CD14-positive monocyte (primary cell): ENCODE results near the gene PARP3. TPM values are rescaled to one million over a fixed set of nuclear protein-coding genes. Genes with fewer than 3 reads are reported as not detected.

Experiments used
- DNase-seq, 3 donors: peaks; one replicate each; pipeline ENCODE4 v3.0.0-alpha.2; 2011 to 2022
- H2AFZ ChIP-seq: 2 replicates; pipeline ENCODE4 v1.6.0; 2012; ENCODE audit warnings: mild to moderate bottlenecking, low read depth, low read length, inconsistent platforms; ENCODE audit not compliant: insufficient read depth, poor library complexity, severe bottlenecking
- H3K27ac ChIP-seq, 2 donors: 1 replicate in 1 of 2; 2 replicates in 1 of 2; pipeline ENCODE4 v1.5.1; 2012 to 2013; ENCODE audit warnings: low read length in 2 of 2, control low read depth in 1 of 2, inconsistent platforms in 1 of 2, low read depth in 1 of 2, mild to moderate bottlenecking in 1 of 2
- H3K27me3 ChIP-seq, 2 donors: one replicate each; pipeline versions ENCODE4 v1.6.0 to v1.6.1; 2011 to 2013; ENCODE audit warnings: low read length in 2 of 2; ENCODE audit not compliant: control insufficient read depth in 2 of 2, insufficient read depth in 2 of 2
- H3K36me3 ChIP-seq, 2 donors: replicated peaks in 1 of 2; 1 replicate in 1 of 2; 2 replicates in 1 of 2; pipeline versions ENCODE4 v1.5.1 to v1.6.1; 2012 to 2013; ENCODE audit warnings: low read length in 2 of 2, control low read depth in 1 of 2, inconsistent platforms in 1 of 2, mild to moderate bottlenecking in 1 of 2; ENCODE audit not compliant: insufficient read depth in 2 of 2, control insufficient read depth in 1 of 2
- H3K4me1 ChIP-seq, 2 donors: 1 replicate in 1 of 2; 2 replicates in 1 of 2; pipeline versions ENCODE4 v1.5.1 to v1.6.1; 2012 to 2013; ENCODE audit warnings: low read length in 2 of 2, control low read depth in 1 of 2, inconsistent platforms in 1 of 2, mild to moderate bottlenecking in 1 of 2, moderate library complexity in 1 of 2; ENCODE audit not compliant: insufficient read depth in 2 of 2, control insufficient read depth in 1 of 2
- H3K4me2 ChIP-seq: replicated peaks from 2 replicates; pipeline ENCODE3; 2012; ENCODE audit warnings: low read length, moderate library complexity, mild to moderate bottlenecking; ENCODE audit not compliant: poor library complexity, severe bottlenecking; ENCODE audit errors: extremely low read depth
- H3K4me3 ChIP-seq, 3 experiments: fragments of 200-600 bp in 1 of 3; sonication (generic) in 1 of 3; replicated peaks in 1 of 3; 1 replicate in 2 of 3; 2 replicates in 1 of 3; pipeline ENCODE4 v1.5.1; 2011 to 2013; ENCODE audit warnings: low read length in 3 of 3, mild to moderate bottlenecking in 3 of 3, control low read depth in 2 of 3, low read depth in 2 of 3, inconsistent platforms in 1 of 3, moderate library complexity in 1 of 3
- H3K79me2 ChIP-seq: 2 replicates; pipeline ENCODE4 v1.6.0; 2012; ENCODE audit warnings: mild to moderate bottlenecking, control low read depth, inconsistent platforms, low read length, moderate library complexity; ENCODE audit not compliant: insufficient read depth
- H3K9ac ChIP-seq: 2 replicates; pipeline ENCODE4 v1.6.0; 2017; ENCODE audit warnings: low read length, mild to moderate bottlenecking; ENCODE audit not compliant: insufficient read depth, poor library complexity, severe bottlenecking
- H3K9me3 ChIP-seq, 2 donors: replicated peaks in 1 of 2; 1 replicate in 1 of 2; 2 replicates in 1 of 2; pipeline versions ENCODE4 v1.5.1 to v1.6.1; 2012 to 2013; ENCODE audit warnings: low read length in 2 of 2, control low read depth in 1 of 2; ENCODE audit not compliant: control insufficient read depth in 1 of 2, insufficient read depth in 1 of 2
- H4K20me1 ChIP-seq: 2 replicates; pipeline ENCODE4 v1.6.0; 2012; ENCODE audit warnings: mild to moderate bottlenecking, low read length, control low read depth, moderate library complexity; ENCODE audit not compliant: insufficient read depth
- H3K27ac Mint-ChIP-seq, 7 donors: one replicate each; pipeline ENCODE4 v1.8.0; 2020; ENCODE audit warnings: mild to moderate bottlenecking in 7 of 7, mixed read lengths in 7 of 7, moderate library complexity in 6 of 7, inconsistent platforms in 2 of 7
- H3K27me3 Mint-ChIP-seq, 3 donors: one replicate each; pipeline ENCODE4 v1.8.0; 2021 to 2022; ENCODE audit warnings: low read depth in 3 of 3, mild to moderate bottlenecking in 3 of 3, mixed read lengths in 3 of 3, moderate library complexity in 3 of 3, inconsistent platforms in 1 of 3
- H3K36me3 Mint-ChIP-seq, 2 donors: one replicate each; pipeline ENCODE4 v1.8.0; 2020; ENCODE audit warnings: mixed read lengths in 2 of 2, inconsistent platforms in 1 of 2, mild to moderate bottlenecking in 1 of 2
- H3K4me1 Mint-ChIP-seq: one replicate; pipeline ENCODE4 v1.8.0; 2020; ENCODE audit warnings: mild to moderate bottlenecking, mixed read lengths
- H3K4me3 Mint-ChIP-seq, 2 donors: one replicate each; pipeline ENCODE4 v1.8.0; 2020; ENCODE audit warnings: mild to moderate bottlenecking in 2 of 2, mixed read lengths in 2 of 2, moderate library complexity in 1 of 2
- H3K9me3 Mint-ChIP-seq, 7 donors: one replicate each; pipeline ENCODE4 v1.8.0; 2020 to 2022; ENCODE audit warnings: mixed read lengths in 7 of 7, mild to moderate bottlenecking in 6 of 7, moderate library complexity in 6 of 7, inconsistent platforms in 2 of 7
- WGBS: methylation state at CpG from one replicate; pipeline ENCODE4 v1.1.5; 2013; ENCODE audit warnings: missing lambda C conversion rate; ENCODE audit not compliant: insufficient coverage; 5-methylcytosine and 5-hydroxymethylcytosine counted together
- intact Hi-C, 2 donors: fragments of 100-400 bp; cut with micrococcal nuclease; formaldehyde crosslinking; loops; one replicate each; pipeline versions ENCODE4 v1.15.0 to v1.15.1; 2023
- polyA plus RNA-seq, 3 donors: library from polyadenylated mRNA; depleted of rRNA in 1 of 3; unstranded in 2 of 3; stranded (reverse) in 1 of 3; fragments of 300-500 nt in 2 of 3; fragments of >200 nt in 1 of 3; fragmentation: Illumina TruSeq in 2 of 3; gene quantifications; 1 replicate in 2 of 3; 2 replicates in 1 of 3; pipeline ENCODE4 v1.2.3, GENCODE V29; 2012 to 2021
- TF ChIP-seq, protein P1 (sequence below): fragments of 200-600 bp; IDR thresholded peaks from one replicate; pipeline ENCODE4 v1.8.0; 2022; ENCODE audit warnings: antibody characterized with exemption, mild to moderate bottlenecking

PARP3 gene
- polyA plus RNA-seq, 3 donors = 1.2 to 6.9 (median 1.7) TPM

- Histone ChIP-seq H3K27me3 (peaks cover 0 to 6% of the 10 kb centered on the region in 2 donors), H4K20me1 (no peaks in the 10 kb centered on the region), H3K4me3 (no peak overlapping the region), H3K79me2 (no peaks in the 10 kb centered on the region), H3K9ac (no peak overlapping the region), H3K36me3 (no peaks in the 10 kb centered on the region), H3K27ac (no peak overlapping the region), H3K4me2 (no peak overlapping the region), H3K9me3 (no peaks in the 10 kb centered on the region), H2AFZ (no peak overlapping the region), H3K4me1 (no peaks in the 10 kb centered on the region)
- intact Hi-C loops = no loop called here
- Mint-ChIP-seq H3K4me1 (peaks cover 2% of the 10 kb centered on the region), H3K27me3 (peaks cover 14 to 26% (median 14%) of the 10 kb centered on the region in 3 donors), H3K36me3 (no peaks in the 10 kb centered on the region), H3K4me3 (no peak overlapping the region), H3K9me3 (peaks cover 0 to 6% (median under 1%) of the 10 kb centered on the region in 7 donors), H3K27ac (no peak overlapping the region)
- 100% methylated on average over 1 of the region's 5 CpGs for WGBS
- TF ChIP-seq, protein P1, sequence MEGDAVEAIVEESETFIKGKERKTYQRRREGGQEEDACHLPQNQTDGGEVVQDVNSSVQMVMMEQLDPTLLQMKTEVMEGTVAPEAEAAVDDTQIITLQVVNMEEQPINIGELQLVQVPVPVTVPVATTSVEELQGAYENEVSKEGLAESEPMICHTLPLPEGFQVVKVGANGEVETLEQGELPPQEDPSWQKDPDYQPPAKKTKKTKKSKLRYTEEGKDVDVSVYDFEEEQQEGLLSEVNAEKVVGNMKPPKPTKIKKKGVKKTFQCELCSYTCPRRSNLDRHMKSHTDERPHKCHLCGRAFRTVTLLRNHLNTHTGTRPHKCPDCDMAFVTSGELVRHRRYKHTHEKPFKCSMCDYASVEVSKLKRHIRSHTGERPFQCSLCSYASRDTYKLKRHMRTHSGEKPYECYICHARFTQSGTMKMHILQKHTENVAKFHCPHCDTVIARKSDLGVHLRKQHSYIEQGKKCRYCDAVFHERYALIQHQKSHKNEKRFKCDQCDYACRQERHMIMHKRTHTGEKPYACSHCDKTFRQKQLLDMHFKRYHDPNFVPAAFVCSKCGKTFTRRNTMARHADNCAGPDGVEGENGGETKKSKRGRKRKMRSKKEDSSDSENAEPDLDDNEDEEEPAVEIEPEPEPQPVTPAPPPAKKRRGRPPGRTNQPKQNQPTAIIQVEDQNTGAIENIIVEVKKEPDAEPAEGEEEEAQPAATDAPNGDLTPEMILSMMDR = no peak
- no peak for DNase-seq
Measured at GRCh38 chr3:51916418-51916817, 25.7 kb upstream of the PARP3 start.

GRCh38 chr3:51921081-51921578, 21.0 kb upstream of the PARP3 start:
- peaks cover 0 to 4% (median 0%) of the 10 kb centered on the region in 7 donors for H3K9me3 Mint-ChIP-seq
- no peak overlapping the region for H3K27ac Mint-ChIP-seq
- intact Hi-C loops = no loop called here
- WGBS = 93% methylated on average over 5 of the region's 11 CpGs
- H3K4me1 Mint-ChIP-seq = no peaks in the 10 kb centered on the region
- H3K4me3 Mint-ChIP-seq = no peak overlapping the region
- H3K36me3 ChIP-seq = no peaks in the 10 kb centered on the region
- no peak overlapping the region for H3K9ac ChIP-seq
- H2AFZ ChIP-seq = no peak overlapping the region
- H3K27me3 Mint-ChIP-seq = peaks cover 12 to 25% (median 12%) of the 10 kb centered on the region in 3 donors
- H3K27me3 ChIP-seq = peaks cover 0 to 7% of the 10 kb centered on the region in 2 donors
- H3K36me3 Mint-ChIP-seq = no peaks in the 10 kb centered on the region
- H3K9me3 ChIP-seq = no peaks in the 10 kb centered on the region
- H3K79me2 ChIP-seq = no peaks in the 10 kb centered on the region
- H3K4me2 ChIP-seq = no peak overlapping the region
- no peak overlapping the region for H3K27ac ChIP-seq
- H4K20me1 ChIP-seq = no peaks in the 10 kb centered on the region
- H3K4me3 ChIP-seq = no peak overlapping the region
- TF ChIP-seq, protein P1 = no peak
- DNase-seq = no peak
- no peaks in the 10 kb centered on the region for H3K4me1 ChIP-seq
